H1 (cell line): ENCODE results near the gene HCST. TPM values are rescaled to one million over a fixed set of nuclear protein-coding genes. Genes with fewer than 3 reads are reported as not detected.

ENCODE experiments used
- CBX8 ChIP-seq: fragments of 300-800, 300-1000 bp; sonication (generic); IDR thresholded peaks from 2 replicates; pipeline ENCODE4 v1.7.1; 2016; ENCODE audit warnings: low read depth, low read length, borderline replicate concordance
- KDM5A ChIP-seq: fragments of 200-600 bp; IDR thresholded peaks from 2 replicates; pipeline ENCODE4 v1.7.1; 2012; ENCODE audit warnings: mild to moderate bottlenecking, low read length, inconsistent platforms, mixed read lengths
- polyA plus RNA-seq, 7 experiments: library from polyadenylated mRNA; depleted of rRNA in 3 of 7; stranded (reverse) in 5 of 7; unstranded in 2 of 7; fragments of >200 nt in 5 of 7; fragments of 200-250 nt in 2 of 7; gene quantifications; 1 replicate in 5 of 7; 2 replicates in 1 of 7; 4 replicates in 1 of 7; pipeline versions ENCODE4 v1.2.1 to v1.2.3, GENCODE V29; 2011 to 2013; ENCODE audit warnings: missing spikeins in 2 of 7, mixed read lengths in 2 of 7
- total RNA-seq: library from RNA; stranded (reverse); fragmentation: NEBNext Ultra II Directional; extraction: Animal tissue kit (Norgen Biotek cat#: 25700); gene quantifications from 2 replicates; pipeline ENCODE4 v1.2.1, GENCODE V29; 2021

The HCST gene
- total and polyA plus RNA-seq, 2 of the 8 experiments (the other 6 are each of a cell fraction or from before 2014, with no cell fraction given) = 2.8 TPM; not detected in 1

GRCh38 chr19:35911790-35912189 is 9.5 kb downstream of the HCST start (continued):
- TF ChIP-seq KDM5A (no peak), CBX8 (no peak)
